ENCODE results near the gene PTGDR2.

The PTGDR2 gene

DNA sequence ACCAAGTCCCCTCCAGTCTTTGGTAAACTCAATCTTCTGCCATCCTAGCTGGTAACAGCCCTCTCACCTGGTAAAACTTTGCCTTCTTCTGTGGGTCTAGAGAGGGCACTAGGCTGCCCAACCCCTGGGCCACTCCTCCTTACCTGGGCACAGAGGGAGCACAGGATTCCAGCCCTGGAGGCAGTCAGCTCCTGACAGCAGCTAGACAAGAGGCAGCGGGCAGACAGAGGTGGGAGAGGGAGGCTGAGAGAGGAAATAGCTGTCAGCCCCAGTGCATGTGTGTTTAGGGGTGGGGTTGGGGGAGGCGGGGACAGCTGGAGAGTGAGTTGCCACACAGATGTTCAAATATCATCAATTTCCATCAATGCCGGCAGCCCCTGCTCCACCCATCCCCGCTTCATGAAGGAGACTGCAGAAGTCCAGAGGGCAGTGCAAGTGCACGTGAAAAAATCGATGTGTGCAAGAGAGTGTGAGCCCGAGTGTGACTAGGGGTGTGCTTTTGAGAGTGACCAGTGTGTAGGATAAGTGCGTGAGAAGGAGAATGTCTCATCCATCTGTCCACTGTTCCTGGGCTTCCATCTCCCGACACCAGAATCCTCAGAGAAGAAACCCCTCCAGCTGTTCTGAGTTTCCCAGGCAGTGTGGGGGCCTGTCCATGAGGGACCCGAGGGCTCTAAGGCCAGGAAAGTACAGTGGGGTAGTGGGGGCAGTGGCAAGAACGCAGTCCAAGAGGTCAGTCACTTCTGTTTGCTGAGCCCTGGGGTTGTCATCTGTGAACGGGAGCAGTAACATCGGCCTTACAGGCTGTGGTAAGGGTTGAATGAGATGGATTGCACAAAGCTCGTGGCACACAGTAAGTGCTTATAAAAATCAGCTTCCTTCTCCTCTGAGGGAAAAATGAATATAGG is at the start of gene PTGDR2:
TSS of gene PTGDR2 (minus strand) at position 225 of the 908 bp plus-strand sequence. CDS start 2,228 bp downstream, outside the sequence.
- no peak for TF ChIP-seq JUND (IDR thresholded peaks at IDR 0.05; ENCODE audit: low read depth)
- DNase-seq (ENCODE audit: low read depth in 1 of 2, low spot score in 1 of 2): no peak
- in situ Hi-C loops (cut with HindIII; ENCODE audit: low pct_unique_long_range_greater_than_20kb, low sequenced_read_pairs): no loop called here

DNA sequence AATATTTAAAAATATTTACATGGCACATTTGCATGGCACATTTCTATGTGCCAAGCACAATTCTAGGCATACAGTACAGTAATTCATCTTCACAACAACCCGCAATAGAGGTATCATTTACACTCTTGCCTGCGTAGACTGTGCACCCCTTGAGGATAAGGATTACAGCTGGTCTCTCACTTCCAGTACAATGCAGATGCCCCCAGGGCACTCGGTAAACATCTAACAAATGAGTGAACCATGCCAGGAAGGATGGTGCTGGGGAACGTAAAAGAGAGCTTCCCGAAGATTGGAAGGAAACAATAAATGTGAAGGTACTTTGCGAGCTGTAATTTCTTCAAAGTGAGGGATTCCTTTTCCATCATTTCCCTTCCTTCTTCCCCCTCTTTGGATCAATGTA is 49.3 kb upstream of the PTGDR2 start:
- TF ChIP-seq JUND (IDR thresholded peaks at IDR 0.05; ENCODE audit: low read depth): no peak
- DNase-seq (ENCODE audit: low read depth in 1 of 2, low spot score in 1 of 2): peak in 1 of 2 experiments; percentile 44
- in situ Hi-C loops (cut with HindIII; ENCODE audit: low pct_unique_long_range_greater_than_20kb, low sequenced_read_pairs): no loop called here

DNA sequence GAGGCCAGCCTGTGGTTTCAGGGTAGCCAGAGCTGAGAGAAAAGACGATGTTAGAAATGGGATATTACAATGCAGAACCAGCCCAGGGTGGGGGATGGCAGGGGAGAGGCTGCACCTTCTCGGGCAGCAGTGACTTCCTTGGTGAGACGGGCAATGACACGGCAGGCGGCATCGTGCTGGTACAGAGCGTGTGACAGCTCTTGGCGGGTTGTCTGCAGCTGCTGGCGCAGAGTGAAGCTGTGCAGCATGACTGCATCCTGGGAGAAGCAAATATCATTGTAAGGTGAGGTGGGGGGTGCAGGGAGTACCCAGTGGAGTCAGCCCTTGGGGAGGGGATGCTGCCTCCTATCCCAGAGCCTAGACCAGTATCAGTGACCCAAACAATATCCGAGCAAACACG is 46.9 kb upstream of the PTGDR2 start:
- in situ Hi-C loops (cut with HindIII; ENCODE audit: low pct_unique_long_range_greater_than_20kb, low sequenced_read_pairs): no loop called here
- no peak for DNase-seq (ENCODE audit: low read depth in 1 of 2, low spot score in 1 of 2)
- TF ChIP-seq JUND (IDR thresholded peaks at IDR 0.05; ENCODE audit: low read depth): no peak

DNA sequence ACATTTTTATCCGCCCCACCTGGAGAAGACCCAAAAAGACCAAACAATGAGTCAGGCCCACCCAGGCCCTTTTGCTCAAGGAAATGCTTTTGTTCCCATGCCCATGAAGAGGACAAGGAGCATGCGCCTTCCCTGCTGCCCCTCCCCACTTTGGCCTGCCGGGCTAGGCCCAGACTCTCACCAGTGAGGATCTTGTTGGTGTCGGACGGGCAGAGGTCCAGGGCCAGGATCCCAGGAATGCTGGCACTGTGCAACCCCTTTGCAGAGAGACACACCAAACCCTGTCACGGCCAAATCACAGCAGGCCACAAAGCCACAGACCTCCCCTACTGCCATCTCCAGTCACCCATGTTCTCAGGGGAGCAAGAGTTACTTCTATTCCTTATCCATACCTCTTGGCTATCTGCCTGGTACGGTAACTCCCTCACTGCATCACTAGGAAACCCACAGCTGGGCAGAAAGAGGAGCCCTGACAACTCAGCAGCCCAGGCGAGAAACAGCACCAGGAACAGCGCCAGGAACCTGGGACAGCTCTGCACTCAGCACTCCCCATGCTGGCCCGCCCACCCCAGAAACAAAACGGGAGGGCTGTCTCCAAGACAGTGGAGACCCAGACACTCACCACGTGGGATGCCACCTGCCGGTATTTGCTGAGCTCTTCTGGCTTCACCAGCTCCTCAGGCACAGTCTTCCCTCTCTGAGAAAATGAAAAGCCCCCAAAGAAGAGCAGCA is 45.1 kb upstream of the PTGDR2 start:
- in situ Hi-C loops (cut with HindIII; ENCODE audit: low pct_unique_long_range_greater_than_20kb, low sequenced_read_pairs): no loop called here
- no peak for DNase-seq (ENCODE audit: low read depth in 1 of 2, low spot score in 1 of 2)
- no peak for TF ChIP-seq JUND (IDR thresholded peaks at IDR 0.05; ENCODE audit: low read depth)

DNA sequence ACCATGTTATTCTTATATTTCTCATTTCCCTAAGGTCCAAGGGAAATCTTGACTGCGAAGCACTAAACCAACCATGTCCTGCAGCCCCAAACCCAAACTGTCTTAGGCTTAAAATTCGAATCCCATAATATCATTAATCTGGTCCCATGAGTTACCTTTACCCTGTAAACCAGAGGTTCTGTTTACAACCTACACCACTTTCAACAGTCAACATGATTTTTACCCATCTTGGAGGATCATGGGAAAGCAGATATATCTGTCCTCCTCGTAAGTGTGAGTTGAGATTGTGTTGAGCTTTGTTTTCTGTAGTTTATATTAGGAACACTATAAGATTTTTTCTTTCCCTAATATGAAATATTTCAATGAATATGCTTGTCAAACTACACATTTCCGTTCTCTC is 44.2 kb upstream of the PTGDR2 start:
- TF ChIP-seq JUND (IDR thresholded peaks at IDR 0.05; ENCODE audit: low read depth): no peak
- in situ Hi-C loops (cut with HindIII; ENCODE audit: low pct_unique_long_range_greater_than_20kb, low sequenced_read_pairs): no loop called here

DNA sequence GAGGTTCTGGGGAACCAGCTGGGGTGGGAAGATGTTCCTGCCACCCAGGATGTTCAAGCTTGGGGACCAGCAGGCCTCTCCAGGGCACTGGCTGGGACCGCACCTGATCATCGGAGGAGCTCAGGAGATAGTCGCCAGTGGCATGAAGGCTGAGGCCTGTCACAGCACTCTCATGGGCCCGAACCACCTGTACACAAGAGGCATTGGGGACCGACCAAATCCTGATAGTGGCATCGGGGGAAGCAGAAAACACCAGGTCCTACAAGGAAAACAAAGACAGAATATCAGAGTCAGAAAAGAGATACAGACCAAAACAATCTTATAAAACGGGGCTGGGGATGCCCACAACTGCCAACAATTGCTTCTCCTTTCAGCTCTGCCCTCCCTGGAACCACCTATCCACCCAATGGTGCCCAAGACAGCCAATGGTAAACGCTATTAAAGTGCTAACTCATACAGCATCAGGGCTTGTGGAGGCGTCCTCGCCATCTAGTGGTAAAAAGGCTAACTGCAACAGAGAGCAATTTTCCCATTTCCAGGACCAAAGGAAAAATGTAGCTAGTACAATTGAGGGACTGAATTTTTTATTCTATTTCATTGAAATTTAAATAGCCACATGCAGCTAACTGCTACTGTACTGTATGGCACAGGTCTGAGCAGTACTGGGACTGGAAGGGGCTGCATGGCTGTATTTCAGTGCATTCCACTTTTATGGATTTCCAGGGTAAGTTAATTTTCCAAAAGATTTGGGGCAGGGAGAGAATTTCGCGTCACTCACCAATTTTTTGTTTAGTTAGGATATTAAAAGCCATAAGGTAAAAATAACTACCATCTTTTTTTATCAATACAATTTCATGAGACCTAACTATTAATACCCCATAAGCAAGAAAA is 43.5 kb upstream of the PTGDR2 start:
- peak; percentile 66 to 84 for DNase-seq (ENCODE audit: low read depth in 1 of 2, low spot score in 1 of 2)
- in situ Hi-C loops (cut with HindIII; ENCODE audit: low pct_unique_long_range_greater_than_20kb, low sequenced_read_pairs): no loop called here

More for the DNA sequence above, 44.2 kb upstream of the PTGDR2 start:
- DNase-seq (ENCODE audit: low read depth in 1 of 2, low spot score in 1 of 2): no peak

DNA sequence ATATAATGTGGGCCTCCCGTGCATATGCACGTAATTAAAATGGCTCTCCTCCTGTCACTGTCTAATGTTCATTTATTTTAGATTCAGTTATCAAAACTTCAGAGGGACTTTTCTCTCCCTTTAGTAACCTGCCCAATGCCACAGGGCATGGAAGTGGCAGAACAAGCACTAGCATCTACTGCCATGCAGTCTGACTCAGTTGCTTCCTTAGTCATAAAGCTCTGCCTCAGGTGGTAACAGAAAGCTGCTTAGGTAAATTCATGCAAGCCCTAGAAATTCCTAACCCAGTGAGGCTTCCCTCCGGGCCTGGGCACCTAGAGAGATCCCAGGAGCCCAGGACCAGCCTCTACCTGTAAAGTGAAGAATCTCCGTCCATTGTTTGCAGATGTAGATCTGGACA is 41.7 kb upstream of the PTGDR2 start:
- no peak for TF ChIP-seq JUND (IDR thresholded peaks at IDR 0.05; ENCODE audit: low read depth)
- in situ Hi-C loops (cut with HindIII; ENCODE audit: low pct_unique_long_range_greater_than_20kb, low sequenced_read_pairs): no loop called here
- DNase-seq (ENCODE audit: low read depth in 1 of 2, low spot score in 1 of 2): no peak

More for the DNA sequence above, 43.5 kb upstream of the PTGDR2 start:
- TF ChIP-seq JUND (IDR thresholded peaks at IDR 0.05; ENCODE audit: low read depth): no peak

DNA sequence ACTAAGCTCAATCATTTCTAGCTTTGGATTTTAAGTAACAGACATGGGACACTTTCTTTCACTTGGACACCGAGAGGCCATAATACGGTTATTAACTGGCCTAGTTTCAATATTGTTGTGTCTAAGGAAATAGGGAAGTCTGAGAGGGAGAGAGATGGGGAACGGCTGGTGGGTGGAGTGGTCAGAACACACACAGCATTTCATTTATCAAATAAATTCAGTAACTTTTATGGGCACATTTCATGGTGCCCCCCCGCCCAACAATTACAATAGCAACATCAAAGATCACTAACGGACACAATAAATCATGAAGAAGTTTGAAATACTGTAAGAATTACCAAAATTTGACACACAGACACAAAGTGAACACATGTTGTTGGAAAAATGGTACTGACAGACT is 39.9 kb upstream of the PTGDR2 start:
- no peak for DNase-seq (ENCODE audit: low read depth in 1 of 2, low spot score in 1 of 2)
- in situ Hi-C loops (cut with HindIII; ENCODE audit: low pct_unique_long_range_greater_than_20kb, low sequenced_read_pairs): no loop called here
- TF ChIP-seq JUND (IDR thresholded peaks at IDR 0.05; ENCODE audit: low read depth): no peak

DNA sequence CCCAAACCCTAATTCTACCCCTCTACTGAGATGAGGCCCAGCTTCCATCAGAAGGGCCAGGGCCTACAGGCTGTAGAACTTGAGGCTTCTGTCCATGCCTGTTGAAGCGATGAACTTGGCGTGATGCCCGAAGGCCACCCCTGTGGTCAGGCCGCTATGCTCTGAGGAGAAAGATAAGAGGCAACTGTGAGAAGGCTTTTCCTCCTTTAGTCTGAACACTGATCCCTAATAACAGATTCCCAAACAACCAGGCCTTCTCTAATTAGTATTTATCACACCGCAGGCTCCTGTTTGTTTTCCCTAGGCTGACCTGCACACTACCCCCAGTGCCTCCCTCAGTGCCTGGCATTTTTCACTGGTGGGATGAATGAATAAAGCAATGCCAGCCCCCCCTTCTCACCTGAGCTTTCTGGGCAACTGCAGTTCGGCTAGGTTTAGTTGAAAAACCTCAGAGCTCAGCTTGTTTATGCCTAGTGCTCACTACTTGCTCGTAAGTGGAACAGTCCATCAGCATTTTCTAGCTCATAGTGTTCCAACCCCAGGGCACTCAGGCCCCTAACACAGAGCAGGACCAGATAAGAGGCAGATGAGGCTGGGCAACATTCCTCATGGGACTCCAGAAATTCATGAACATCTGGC is 35.5 kb upstream of the PTGDR2 start:
- TF ChIP-seq JUND (IDR thresholded peaks at IDR 0.05; ENCODE audit: low read depth): no peak
- no peak for DNase-seq (ENCODE audit: low read depth in 1 of 2, low spot score in 1 of 2)
- in situ Hi-C loops (cut with HindIII; ENCODE audit: low pct_unique_long_range_greater_than_20kb, low sequenced_read_pairs): no loop called here

DNA sequence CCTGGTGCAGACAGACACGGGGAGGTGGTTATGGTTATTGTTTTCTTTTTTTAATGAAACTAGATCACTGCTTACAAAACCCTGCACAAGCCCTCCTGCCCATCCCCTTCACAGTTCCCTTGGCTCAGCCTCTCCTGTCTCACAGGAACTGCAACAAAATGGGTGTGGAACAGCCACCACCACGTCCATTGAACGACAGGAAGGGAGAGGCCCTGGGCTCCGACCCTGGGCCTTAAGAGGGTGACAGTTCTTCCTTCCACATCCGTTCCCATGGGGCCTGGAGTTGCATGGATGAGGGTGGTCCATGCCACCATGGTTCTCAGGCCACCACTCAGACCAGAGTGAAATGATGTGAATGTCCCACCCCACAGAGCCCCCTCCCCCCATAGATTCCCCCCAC is 34.9 kb upstream of the PTGDR2 start:
- TF ChIP-seq JUND (IDR thresholded peaks at IDR 0.05; ENCODE audit: low read depth): no peak
- no peak for DNase-seq (ENCODE audit: low read depth in 1 of 2, low spot score in 1 of 2)
- in situ Hi-C loops (cut with HindIII; ENCODE audit: low pct_unique_long_range_greater_than_20kb, low sequenced_read_pairs): no loop called here

DNA sequence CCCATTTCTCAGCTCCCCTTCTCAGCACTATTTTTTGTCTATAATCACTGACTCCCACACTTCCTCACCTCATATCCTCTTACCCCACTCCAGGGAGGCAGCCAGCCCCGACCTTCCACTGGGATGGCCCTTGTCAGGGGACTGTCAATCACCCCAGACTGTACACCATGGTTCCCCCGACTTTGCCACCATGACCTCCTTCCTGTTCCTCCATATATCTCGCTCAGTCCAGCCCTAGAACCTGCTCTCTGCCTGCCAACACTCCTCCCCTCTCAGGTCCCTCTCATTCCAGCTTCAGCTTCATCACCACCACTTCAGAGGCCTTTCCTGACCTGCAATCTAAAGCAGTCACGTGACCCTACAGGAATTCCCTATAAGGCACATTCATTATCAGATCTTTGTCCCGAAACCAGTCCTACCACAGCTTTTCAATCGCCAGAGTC is 34.1 kb upstream of the PTGDR2 start:
- DNase-seq (ENCODE audit: low read depth in 1 of 2, low spot score in 1 of 2): peak in 1 of 2 experiments; percentile 63
- TF ChIP-seq JUND (IDR thresholded peaks at IDR 0.05; ENCODE audit: low read depth): no peak
- in situ Hi-C loops (cut with HindIII; ENCODE audit: low pct_unique_long_range_greater_than_20kb, low sequenced_read_pairs): no loop called here

DNA sequence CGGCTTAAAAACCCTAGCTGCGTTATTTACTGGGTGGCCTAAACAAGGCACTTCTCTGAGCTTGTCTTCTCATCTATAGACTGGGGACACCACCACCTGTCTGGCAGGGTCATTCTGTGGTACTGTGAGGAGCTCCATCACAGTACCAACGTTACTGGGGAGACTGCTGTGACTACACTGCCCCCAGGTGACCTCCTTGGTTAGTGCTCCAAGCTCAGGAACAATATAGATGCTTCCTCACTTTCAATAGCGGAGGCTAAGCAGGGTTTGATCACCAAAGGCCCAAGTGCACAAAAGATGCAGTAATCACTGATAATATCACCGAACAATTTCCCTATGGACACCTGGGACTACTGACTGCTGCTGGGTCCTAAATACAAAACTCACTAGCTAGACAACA is 31.8 kb upstream of the PTGDR2 start:
- peak; percentile 49 to 83 for DNase-seq (ENCODE audit: low read depth in 1 of 2, low spot score in 1 of 2)
- TF ChIP-seq JUND (IDR thresholded peaks at IDR 0.05; ENCODE audit: low read depth): no peak
- in situ Hi-C loops (cut with HindIII; ENCODE audit: low pct_unique_long_range_greater_than_20kb, low sequenced_read_pairs): no loop called here
